Fibroblast of skin of right biceps (primary cell): ENCODE data around the gene SMAGP.
"Not testable (repeated sequence)": the region's sequence is repeated elsewhere in the genome, so short reads cannot be mapped to it uniquely, and the experiment has no call there.

Experiments used
- DNase-seq: peaks from one replicate; pipeline ENCODE4 v3.0.0-alpha.2; 2013

The SMAGP gene

DNA sequence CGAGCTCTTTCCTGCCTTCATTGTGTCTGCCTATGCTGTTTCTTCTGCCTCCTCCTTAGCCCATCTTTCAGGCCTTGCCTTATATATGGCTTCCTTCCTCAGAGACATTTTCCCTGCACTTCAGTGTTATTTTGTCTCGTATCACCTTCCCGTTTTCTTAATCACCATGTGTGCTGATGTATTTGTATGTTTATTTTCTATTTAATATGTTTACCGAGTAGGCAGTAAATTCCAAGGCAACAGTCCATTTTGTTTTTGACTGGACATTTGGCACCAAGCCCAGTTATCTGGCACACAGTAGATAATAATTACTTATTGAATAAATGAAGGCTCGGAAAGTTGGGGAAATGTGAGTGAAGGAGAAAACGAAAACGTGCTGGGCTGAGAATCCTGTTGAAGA lies 47.8 kb downstream of the SMAGP start:
- DNase-seq, result no peak

- not testable (repeated sequence) for DNase-seq
These were observed 50.4 kb downstream of the SMAGP start for GRCh38 chr12:51219857-51220256.

DNA sequence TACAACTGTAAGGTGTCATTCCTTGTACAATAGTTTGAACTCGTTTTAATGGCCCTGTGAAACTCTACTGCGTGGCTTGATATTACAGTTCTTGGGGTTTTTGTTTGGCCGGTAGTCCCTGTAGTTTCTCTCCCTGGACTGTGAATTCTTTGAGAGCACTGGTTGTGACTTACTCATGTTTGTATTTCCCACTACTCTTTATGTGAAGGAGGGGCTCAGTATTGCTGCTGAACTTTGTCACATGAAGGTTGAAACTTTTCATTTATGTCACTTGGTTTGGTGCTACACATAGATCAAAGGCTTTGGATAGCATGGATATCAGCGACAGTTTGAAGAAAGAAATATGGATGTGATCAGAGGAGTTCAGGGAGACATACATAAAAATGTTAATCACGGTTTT lies 50.9 kb downstream of the SMAGP start:
- DNase-seq, result no peak

GRCh38 chr12:51218607-51219161 lies 51.5 kb downstream of the SMAGP start:
- DNase-seq, result no peak

DNA sequence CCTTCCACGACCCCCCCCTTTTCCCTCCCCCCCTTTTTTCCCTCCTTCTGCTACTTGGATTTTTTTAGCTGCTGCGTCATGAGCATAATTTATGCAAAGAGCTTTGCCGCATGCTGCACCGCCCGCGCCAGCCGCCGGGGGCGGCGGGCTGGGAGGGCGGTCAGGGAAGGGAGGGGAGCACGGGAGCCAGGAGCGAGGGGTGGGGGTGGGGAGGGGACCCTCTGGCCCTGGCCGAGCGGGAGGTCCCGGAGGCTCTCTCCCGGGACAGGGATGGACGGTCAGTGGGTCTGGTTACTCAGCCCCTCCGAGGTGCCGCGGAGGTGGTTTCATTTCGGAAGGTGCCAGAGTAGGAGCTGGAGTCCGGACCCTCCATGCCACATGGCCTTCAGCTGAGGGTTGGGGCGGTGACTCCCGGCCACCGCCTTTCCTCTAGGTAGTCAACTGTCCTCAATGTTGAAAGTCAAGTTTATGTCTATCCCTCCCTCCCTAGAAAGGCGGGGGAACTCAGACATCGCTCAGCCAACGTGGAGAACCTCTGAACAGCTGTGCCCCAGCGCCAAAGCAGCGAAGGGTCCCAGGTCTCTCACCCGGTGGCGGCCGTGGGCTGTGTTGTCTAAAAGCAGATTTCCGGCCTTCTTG lies 52.1 kb downstream of the SMAGP start, which contains the start of gene POU6F1:
Gene POU6F1 (minus strand): TSS at position 95 of the 639 bp plus-strand sequence. CDS start 11,226 bp downstream, outside the sequence.
- peak; percentile 88 for DNase-seq

DNA sequence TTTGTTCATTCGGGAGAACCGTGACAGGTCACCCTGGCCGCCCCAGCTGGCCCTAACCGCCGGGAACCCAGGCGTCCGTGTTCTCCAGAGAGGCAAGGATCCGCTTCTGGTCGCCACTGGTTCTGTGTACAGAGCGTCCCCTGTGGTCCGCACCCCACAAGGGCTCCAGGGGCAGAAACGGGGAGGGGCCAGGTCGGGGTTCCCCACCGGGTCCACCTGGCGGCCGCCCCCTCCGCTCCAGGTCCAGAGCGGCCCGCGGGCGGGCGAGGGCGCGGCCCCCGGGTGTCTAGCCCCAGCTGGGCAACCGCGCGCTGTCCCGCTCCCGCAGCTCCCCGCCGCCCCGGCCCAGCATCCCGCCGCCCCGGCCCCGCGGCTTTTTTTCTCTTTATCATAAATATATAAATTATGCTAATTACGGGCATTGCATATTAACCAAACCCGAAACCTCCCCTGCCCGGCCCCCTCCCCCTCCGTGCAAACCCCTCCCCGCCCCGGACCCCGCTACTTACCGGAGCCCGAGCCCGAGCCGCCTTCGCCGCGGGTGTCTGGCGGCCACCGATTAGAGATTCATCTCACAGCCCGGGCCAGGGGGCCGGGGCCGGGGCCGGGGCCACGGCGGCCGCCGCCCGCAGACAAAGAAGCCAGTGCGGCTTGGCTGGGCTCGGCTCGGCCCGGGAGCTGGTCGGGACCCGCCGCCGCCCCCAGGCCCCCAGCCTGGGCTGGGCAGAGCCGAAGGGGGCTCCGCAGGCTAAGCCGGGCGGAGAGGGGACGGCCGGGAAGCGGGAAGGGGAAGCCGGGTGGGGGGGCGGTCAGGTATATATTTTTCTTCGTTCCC lies 52.9 kb downstream of the SMAGP start:
- DNase-seq, result peak; percentile 35

GRCh38 chr12:51216642-51217041 lies 53.6 kb downstream of the SMAGP start:
- no peak for DNase-seq

DNA sequence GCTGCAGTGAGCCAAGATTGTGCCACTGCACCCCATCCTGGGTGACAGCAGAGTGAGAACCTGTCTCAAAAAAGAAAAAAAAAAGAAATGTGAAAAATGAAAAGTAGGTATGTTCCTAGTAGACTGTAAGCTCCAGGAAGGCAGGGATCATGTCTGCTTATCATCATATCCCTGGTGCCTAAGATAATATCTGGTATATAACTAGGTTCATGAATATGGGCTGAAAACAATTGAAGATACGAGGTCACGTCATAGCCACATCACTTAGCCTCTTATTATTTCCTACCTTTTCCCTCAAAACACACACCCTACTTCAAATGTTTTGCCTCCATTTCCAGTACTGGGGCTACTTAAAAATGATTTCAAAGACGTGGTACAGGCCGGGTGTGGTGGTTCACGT lies 55.3 kb downstream of the SMAGP start:
- no peak for DNase-seq

DNA sequence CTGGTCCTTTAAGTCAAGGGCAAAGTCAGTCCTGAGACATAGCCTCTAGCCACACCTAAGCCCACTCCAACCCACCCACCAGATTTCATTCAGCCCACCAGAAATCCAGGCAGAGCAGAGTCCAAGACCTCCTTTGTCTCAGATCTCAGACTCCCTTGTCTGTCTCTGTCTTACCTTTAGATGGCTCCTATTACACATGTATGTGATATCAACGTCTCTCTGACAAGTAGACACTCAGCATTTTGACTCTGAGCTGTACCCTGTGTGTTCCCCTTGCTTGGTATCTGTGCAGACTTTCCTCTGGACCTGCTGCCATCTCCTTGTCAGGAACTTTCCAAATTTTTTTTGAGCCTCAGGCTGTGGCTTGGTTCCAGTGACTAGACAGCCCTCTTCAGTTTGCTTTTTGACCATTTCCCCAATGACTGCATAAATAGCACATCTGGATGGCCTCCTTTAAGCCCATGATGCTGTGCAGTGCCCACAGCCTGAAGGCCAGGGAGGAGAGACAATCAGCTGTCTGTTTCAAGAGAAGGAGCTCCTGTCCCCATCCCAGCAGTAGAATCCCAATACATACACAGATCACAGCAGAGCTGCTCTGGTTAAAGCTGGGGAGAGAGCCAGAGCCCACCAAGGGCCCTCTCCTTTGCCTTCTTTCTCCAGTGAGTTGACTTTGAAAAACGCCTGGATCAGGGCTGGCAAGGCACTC lies 59.4 kb downstream of the SMAGP start:
- no peak for DNase-seq

- DNase-seq, result no peak
These were observed 61.0 kb downstream of the SMAGP start for GRCh38 chr12:51209259-51209658.

- DNase-seq, result no peak
These were observed 62.1 kb downstream of the SMAGP start for GRCh38 chr12:51208016-51208660.

GRCh38 chr12:51205350-51205749 lies 64.9 kb downstream of the SMAGP start:
- DNase-seq, result no peak

DNA sequence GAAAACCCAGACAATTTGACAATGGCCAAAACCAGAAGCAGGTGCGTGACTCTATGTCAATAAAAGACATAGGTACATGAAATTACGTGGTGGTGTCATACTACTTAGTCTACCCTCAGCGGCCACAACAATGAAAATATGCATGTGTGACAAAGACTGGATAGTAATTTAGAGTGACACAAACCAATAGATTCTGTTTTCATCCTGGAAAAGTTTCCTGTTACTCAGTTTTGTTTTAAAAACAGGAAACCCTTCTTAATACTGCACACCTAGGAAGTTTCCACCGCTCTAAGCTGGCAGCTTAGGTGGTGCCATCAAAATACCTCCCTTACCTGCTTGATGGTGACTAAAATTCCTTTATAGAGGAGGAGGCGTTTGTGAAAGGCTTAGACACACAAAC lies 67.5 kb downstream of the SMAGP start:
- no peak for DNase-seq

DNA sequence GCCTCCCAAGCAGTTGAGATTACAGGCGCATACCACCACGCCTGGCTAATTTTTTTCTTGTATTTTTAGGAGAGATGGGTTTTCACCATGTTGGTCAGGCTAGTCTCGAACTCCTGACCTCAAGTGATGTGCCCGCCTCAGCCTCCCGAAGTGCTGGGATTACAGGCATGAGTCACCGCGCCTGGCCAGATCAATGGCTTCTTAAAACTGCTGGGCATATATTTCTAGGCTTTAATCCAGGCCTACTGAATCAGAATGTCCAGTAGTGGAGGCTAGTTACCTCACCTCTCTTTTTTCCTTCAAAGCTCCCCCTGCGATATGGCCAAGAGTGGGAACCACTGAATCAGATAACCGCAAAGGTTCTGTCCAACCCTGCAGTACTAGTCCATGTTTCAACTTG lies 69.4 kb downstream of the SMAGP start:
- DNase-seq, result no peak

- no peak for DNase-seq
These were observed 70.1 kb downstream of the SMAGP start for GRCh38 chr12:51200156-51200555.

DNA sequence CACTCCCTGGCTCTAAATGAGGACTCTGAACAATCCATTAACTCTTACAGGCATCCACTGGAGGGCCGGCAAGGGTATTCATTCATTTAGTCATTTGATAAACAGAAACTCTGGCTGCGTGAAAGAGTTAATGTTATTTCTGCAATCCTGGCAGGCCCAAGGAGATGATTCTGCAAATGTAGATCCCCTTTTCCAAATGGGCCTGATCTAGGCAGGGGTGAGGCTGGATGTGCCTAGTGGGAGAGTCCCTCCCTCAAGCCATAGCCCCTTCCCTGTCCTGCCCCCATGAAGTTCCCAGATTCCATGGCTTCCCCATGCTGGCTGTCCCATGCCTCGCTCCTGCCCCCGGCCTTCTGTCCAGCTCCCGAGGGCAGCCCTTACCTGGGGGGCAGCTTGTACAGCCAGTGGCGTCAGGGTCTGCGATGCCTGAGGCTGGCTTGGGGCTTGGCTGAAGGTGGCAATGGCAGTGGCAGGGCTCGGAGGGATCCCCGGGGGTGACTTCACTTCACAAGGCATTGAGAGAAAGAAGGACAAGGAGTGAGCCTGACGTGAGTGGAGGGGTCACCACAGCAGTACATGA lies 70.8 kb downstream of the SMAGP start:
- no peak for DNase-seq

DNA sequence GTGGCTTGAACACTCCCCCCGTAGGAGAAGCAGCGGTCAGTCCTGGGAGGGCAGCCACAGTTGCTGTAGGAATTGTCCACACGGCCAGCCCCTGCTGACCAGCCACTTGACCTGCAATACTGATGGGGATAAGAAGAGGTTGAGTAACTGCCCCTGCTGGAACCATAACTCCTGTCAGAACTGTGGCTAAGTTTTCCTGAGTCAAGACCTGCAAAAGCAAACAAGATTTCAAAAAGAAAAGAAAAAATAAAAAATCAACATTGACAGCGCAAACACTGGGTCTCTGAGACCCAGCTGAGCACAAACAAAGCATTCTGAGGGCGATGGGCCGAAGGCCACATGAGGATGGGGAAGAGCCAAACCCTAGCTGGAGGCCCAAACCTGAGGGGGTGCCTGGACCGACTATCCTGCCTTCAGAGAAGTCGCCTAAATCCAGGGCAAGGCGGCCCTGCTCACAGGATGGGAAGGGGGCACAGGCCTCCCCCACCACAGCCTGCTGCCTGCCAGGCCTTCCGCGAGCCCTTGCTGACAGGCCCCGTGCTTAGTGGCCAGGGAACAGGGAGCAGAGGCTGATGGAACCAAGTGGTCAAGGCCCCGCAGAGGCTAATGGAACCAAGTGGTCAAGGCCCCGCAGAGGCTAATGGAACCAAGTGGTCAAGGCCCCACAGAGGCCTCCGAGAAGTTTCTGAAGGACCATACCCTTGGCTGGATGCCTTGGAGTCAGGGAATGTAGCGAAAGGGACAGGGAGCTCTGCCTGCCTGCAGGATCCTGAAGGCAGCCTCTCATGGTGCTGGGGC lies 71.4 kb downstream of the SMAGP start:
- DNase-seq, result no peak

DNA sequence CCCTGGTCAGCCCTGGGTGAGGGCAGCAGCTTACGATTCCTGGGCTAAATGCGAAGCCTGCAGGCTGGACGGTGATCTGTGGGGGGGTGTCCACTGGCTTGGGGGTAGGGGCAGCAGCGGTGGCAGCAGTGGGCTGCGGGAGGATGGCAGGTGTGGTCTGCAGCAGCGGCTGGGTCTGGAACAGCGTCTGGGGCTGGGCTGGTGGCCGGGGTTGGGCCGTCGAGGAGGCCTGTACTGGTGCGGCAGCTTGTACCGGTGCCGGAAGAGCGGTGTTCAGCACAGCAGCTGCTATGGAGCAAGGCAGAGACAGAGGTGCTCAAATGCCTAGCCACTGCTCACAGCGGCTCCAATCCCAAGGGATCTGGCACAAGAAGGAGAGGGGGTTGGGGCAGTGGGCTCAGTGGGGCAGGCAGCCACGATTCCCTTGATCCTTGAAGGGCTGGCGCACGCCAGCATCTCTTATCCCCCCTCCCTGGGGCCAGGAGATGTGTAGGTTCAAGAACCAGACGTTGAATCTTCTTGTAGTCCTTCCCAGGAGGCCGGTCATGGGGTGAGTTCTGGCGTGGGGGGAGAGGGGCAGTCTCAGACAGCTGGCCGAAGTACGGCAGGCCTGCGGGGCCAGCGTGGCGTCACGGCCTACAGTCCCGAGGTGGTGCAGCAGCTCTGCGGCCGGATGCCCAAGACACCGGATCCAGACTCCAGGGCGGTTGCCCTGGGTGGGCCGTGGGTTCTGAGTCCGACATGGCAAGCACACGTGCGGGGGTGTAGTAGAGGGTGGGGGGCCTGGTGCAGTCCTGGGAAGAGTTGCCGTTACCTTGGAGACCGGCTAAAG lies 72.3 kb downstream of the SMAGP start:
- no peak for DNase-seq

- no peak for DNase-seq
These were observed 73.7 kb downstream of the SMAGP start for GRCh38 chr12:51196547-51196946.

- DNase-seq, result no peak
These were observed 74.4 kb downstream of the SMAGP start for GRCh38 chr12:51195841-51196240.
